ENCODE data around the gene UBE2L5.

UBE2L5 gene

DNA sequence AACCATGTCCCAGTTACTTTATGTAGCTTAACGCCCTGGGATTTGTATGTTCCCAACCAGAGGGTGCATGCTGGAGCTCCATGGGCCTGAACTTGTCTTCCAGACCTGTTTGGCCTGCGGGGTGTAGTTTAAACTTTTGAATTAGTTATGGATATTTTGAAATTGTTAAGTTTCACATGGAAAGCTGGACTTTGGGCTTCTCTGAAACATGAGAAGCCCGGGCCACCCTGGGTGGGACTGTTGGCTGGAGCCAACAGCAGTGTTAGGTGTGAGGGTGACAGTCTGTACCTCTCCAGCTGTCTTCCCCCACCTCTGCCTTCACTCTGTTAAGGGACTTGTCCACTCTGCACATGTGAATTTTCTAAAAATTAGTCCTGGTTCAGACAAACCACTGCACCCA is 1.6 kb downstream of the UBE2L5 start:
- in situ Hi-C loops (cut with HindIII; ENCODE audit: low sequenced_read_pairs), result no loop called here
- no peak for DNase-seq (ENCODE audit: low read depth, low spot score)
- H3K4me3 ChIP-seq (ENCODE audit: low read depth, low read length), result no peak overlapping the region
- TF ChIP-seq, protein P1, sequence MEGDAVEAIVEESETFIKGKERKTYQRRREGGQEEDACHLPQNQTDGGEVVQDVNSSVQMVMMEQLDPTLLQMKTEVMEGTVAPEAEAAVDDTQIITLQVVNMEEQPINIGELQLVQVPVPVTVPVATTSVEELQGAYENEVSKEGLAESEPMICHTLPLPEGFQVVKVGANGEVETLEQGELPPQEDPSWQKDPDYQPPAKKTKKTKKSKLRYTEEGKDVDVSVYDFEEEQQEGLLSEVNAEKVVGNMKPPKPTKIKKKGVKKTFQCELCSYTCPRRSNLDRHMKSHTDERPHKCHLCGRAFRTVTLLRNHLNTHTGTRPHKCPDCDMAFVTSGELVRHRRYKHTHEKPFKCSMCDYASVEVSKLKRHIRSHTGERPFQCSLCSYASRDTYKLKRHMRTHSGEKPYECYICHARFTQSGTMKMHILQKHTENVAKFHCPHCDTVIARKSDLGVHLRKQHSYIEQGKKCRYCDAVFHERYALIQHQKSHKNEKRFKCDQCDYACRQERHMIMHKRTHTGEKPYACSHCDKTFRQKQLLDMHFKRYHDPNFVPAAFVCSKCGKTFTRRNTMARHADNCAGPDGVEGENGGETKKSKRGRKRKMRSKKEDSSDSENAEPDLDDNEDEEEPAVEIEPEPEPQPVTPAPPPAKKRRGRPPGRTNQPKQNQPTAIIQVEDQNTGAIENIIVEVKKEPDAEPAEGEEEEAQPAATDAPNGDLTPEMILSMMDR (IDR thresholded peaks at IDR 0.05; ENCODE audit: low read depth, low read length), result no peak

DNA sequence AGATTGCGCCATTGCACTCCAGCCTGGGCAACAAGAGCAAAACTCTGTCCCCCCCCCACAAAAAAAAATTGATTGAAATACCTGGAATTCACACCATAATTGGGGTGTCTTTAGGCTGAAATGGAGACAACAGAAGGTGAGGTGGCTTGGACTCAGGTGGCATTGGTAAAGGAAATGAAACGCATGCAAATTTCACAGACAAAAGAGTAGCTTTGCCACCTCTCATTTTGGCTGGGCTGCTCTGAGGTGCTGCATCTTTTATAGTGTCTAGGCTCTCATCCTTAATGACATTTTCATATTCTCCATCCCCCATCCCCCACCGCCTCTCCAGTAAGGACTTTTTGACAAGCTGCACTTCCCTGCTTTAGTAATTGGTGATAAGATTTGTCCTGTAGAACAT is 6.9 kb downstream of the UBE2L5 start:
- TF ChIP-seq, protein P1 (IDR thresholded peaks at IDR 0.05; ENCODE audit: low read depth, low read length), result no peak
- DNase-seq (ENCODE audit: low read depth, low spot score), result no peak
- H3K4me3 ChIP-seq (ENCODE audit: low read depth, low read length), result no peak overlapping the region
- in situ Hi-C loops (cut with HindIII; ENCODE audit: low sequenced_read_pairs), result no loop called here

DNA sequence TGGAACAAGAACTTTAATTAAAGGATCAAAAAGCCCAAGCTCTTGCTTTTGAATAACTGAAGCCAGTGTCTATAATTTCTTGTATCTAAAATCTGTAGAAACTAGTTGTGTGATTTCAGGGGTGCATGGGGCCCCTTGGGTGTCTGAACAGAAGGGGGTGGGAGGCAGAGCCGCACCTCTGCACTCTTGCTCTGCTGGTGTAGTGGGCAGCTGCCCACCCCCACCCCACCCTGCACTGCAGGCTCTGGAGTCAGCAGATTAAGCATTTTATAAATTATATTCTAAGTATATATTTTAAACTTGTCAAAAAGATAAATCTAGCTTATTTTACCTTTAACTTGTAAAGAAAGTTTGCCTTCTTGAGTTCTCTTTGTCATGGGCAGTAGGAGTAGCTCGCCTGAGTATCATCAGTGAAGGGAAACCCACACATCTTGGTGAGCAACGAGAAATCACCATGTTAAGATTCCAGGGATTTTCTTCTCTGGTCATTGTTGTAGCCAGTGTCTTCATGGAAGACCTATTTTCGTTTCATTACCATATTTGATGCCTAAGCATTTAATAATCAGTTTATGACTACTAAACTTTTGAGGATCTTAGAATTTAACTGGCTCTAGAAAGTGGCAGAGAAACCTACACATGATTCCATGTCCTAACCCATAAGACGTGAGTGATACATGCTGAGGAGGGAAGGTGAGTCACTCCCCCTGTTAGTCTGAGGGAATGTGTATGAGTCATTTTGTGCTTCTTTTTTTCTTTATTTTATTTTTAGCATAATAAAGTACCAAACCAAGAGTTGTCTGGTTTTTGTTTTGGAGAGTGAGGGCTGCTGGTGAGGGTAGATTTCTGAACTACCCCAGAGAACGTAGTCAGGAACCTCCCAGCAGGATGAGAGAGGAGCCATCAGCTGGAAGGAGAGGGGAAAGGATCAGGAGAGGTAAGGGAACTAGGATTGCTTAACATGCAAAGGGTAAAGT is 7.7 kb downstream of the UBE2L5 start:
- DNase-seq (ENCODE audit: low read depth, low spot score), result peak; percentile 92
- in situ Hi-C loops (cut with HindIII; ENCODE audit: low sequenced_read_pairs), result no loop called here
- H3K4me3 ChIP-seq (ENCODE audit: low read depth, low read length), result no peak overlapping the region
- TF ChIP-seq, protein P1 (IDR thresholded peaks at IDR 0.05; ENCODE audit: low read depth, low read length), result no peak

DNA sequence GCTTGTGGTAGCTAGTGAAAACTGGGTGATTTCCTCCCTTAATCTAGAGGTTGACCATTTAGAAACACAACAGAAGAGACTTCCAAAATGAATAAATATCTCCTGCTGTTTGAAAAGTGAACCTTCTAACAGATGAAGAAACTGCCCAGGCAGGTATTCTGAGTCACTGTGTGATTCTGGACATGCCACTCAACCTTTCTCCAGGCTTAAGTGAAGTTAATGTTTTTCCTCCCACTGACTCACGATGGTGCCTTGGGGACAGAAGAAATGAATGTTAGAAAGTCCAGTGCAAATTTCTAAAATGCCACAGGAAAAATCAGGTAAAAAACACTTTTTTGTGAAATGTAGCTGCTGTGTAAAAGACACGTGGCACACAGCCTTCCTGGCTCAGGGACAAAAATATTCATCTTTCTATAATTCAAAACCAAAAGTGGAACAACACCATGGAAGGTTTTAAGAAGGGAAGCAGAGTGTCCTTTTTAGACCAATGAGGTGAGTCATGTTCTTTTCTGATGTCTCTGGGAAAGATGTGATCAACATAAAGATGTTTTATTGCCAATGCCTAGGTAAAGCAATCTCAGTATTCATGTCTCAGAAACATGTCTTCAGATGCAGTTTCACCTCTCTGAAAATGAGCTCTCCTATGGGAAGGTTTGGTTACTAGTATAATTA is 9.1 kb downstream of the UBE2L5 start:
- TF ChIP-seq, protein P1 (IDR thresholded peaks at IDR 0.05; ENCODE audit: low read depth, low read length), result no peak
- in situ Hi-C loops (cut with HindIII; ENCODE audit: low sequenced_read_pairs), result no loop called here
- H3K4me3 ChIP-seq (ENCODE audit: low read depth, low read length), result no peak overlapping the region
- DNase-seq (ENCODE audit: low read depth, low spot score), result peak; percentile 22

DNA sequence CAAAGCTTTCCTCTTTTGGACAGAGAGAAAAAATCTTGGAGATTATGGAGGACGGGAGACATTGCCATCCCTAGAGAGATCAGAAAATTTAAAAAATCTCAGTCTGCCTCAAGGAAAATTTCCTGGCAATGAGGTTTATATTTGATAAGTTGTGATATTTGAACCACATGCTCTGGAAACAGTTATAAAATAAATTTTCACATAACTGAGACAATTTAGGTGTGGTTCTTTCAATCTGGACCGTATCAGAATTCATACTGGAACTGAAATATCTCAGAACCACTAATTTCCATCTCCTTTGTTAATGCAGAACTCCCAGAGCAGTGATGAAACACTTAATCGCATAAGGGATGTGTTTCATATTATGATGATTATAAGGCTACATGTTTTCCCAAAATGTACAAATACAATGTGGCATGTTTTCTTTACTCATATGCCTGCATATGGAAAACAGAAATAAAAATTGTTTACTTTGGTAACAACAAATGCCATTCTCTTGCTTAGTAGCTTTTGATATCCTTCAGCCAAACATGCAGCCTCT is 13.7 kb downstream of the UBE2L5 start:
- no peak overlapping the region for H3K4me3 ChIP-seq (ENCODE audit: low read depth, low read length)
- in situ Hi-C loops (cut with HindIII; ENCODE audit: low sequenced_read_pairs), result no loop called here
- DNase-seq (ENCODE audit: low read depth, low spot score), result no peak
- TF ChIP-seq, protein P1 (IDR thresholded peaks at IDR 0.05; ENCODE audit: low read depth, low read length), result no peak

DNA sequence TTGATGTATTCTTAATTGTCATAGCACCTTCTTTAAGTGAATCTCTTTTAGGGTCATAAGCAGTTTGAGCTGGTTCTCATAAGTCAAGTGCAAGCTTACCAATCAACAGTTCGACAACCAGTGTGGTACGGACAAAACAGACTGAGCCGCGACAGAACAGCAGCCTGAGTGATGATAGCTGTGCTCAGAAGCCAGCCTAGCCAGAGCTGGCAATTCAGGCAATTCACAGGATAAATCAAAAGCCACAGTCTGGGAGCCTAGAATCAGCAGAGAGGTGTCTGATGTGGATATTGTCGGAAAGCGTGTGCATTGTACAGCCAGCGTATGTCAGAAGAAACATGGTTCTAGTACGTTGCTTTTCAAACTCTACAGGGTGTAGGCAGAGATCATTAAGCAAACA is 14.9 kb downstream of the UBE2L5 start:
- TF ChIP-seq, protein P1 (IDR thresholded peaks at IDR 0.05; ENCODE audit: low read depth, low read length), result no peak
- in situ Hi-C loops (cut with HindIII; ENCODE audit: low sequenced_read_pairs), result no loop called here

More for the DNA sequence above, 14.9 kb downstream of the UBE2L5 start:
- no peak for DNase-seq (ENCODE audit: low read depth, low spot score)
- H3K4me3 ChIP-seq (ENCODE audit: low read depth, low read length), result no peak overlapping the region
